Measurements from ENCODE around the gene MSL3B. TPM values are rescaled to one million over a fixed set of nuclear protein-coding genes. Genes with fewer than 3 reads are reported as not detected.

Gene MSL3B

GRCh38 chr2:233815861-233816260 lies 52.3 kb downstream of the MSL3B start:
- intact Hi-C loops (cut with micrococcal nuclease): no loop called here
- peaks cover 11% of the 10 kb centered on the region for H3K9me3 ChIP-seq (replicated peaks)
- H3K4me1 ChIP-seq: no peaks in the 10 kb centered on the region
- no peak overlapping the region for H3K27ac ChIP-seq (replicated peaks)
- DNase-seq: no peak
- no peak overlapping the region for H3K4me3 ChIP-seq
- H3K36me3 ChIP-seq: no peaks in the 10 kb centered on the region
- TF ChIP-seq, protein P1, sequence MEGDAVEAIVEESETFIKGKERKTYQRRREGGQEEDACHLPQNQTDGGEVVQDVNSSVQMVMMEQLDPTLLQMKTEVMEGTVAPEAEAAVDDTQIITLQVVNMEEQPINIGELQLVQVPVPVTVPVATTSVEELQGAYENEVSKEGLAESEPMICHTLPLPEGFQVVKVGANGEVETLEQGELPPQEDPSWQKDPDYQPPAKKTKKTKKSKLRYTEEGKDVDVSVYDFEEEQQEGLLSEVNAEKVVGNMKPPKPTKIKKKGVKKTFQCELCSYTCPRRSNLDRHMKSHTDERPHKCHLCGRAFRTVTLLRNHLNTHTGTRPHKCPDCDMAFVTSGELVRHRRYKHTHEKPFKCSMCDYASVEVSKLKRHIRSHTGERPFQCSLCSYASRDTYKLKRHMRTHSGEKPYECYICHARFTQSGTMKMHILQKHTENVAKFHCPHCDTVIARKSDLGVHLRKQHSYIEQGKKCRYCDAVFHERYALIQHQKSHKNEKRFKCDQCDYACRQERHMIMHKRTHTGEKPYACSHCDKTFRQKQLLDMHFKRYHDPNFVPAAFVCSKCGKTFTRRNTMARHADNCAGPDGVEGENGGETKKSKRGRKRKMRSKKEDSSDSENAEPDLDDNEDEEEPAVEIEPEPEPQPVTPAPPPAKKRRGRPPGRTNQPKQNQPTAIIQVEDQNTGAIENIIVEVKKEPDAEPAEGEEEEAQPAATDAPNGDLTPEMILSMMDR (IDR thresholded peaks at IDR 0.05; ENCODE audit: borderline replicate concordance): no peak
- peaks cover 31% of the 10 kb centered on the region for H3K27me3 ChIP-seq (ENCODE audit: low read depth)

Other genes starting within 250 kb of the MSL3B start
- gene UGT1A10, start 231.9 kb downstream of the MSL3B start, total RNA-seq: not detected
- gene UGT1A9, start 196.5 kb downstream of the MSL3B start, total RNA-seq: not detected
- not detected for gene UGT1A7, start 186.5 kb downstream of the MSL3B start, total RNA-seq
- gene UGT1A6, start 175.5 kb downstream of the MSL3B start, total RNA-seq: not detected
- gene UGT1A5, start 155.5 kb downstream of the MSL3B start, total RNA-seq: not detected
- not detected for gene UGT1A4, start 149.7 kb downstream of the MSL3B start, total RNA-seq
- gene UGT1A3, start 139.3 kb downstream of the MSL3B start, total RNA-seq: not detected
- gene UGT1A1, start 108.1 kb downstream of the MSL3B start, total RNA-seq: not detected
- not detected for gene MROH2A, start 90.1 kb downstream of the MSL3B start, total RNA-seq
- 0.36 TPM for gene HJURP, start 13.9 kb downstream of the MSL3B start, total RNA-seq
- gene TRPM8, start 49.0 kb upstream of the MSL3B start, total RNA-seq: not detected
- not detected for gene SPP2, start 182.3 kb upstream of the MSL3B start, total RNA-seq

Measured in left ventricle myocardium inferior (tissue), 1 donor.